Muscle layer of duodenum (tissue), 2 donors: ENCODE results near the gene BMERB1.

Experiments
- H3K27ac ChIP-seq: one replicate; pipeline ENCODE4 v1.7.0; 2013; ENCODE audit warnings: mild to moderate bottlenecking, low read length
- H3K27me3 ChIP-seq: one replicate; pipeline ENCODE4 v1.7.0; 2013; ENCODE audit warnings: low read depth, mild to moderate bottlenecking, control low read depth, low read length
- H3K36me3 ChIP-seq, 2 donors: one replicate each; pipeline ENCODE4 v1.7.0; 2013; ENCODE audit warnings: low read length in 2 of 2, control low read depth in 1 of 2, mild to moderate bottlenecking in 1 of 2; ENCODE audit not compliant: insufficient read depth in 2 of 2, control insufficient read depth in 1 of 2
- H3K4me1 ChIP-seq, 2 donors: one replicate each; pipeline ENCODE4 v1.7.0; 2013; ENCODE audit warnings: low read length in 2 of 2, mild to moderate bottlenecking in 2 of 2, control low read depth in 1 of 2, moderate library complexity in 1 of 2; ENCODE audit not compliant: insufficient read depth in 2 of 2, control insufficient read depth in 1 of 2
- H3K4me3 ChIP-seq, 2 donors: one replicate each; pipeline ENCODE4 v1.7.0; 2013; ENCODE audit warnings: low read length in 2 of 2, low read depth in 1 of 2, mild to moderate bottlenecking in 1 of 2
- H3K9me3 ChIP-seq, 2 donors: one replicate each; pipeline ENCODE4 v1.7.0; 2013; ENCODE audit warnings: low read length in 2 of 2, control low read depth in 1 of 2, mild to moderate bottlenecking in 1 of 2; ENCODE audit not compliant: control insufficient read depth in 1 of 2
- donor health status: healthy.

Gene BMERB1

GRCh38 chr16:15506441-15506840 lies 72.1 kb downstream of the BMERB1 start:
- H3K27me3 ChIP-seq = no peaks in the 10 kb centered on the region
- H3K4me3 ChIP-seq = no peak overlapping the region
- peaks cover 5 to 16% of the 10 kb centered on the region in 2 donors for H3K4me1 ChIP-seq
- peaks cover 0 to 6% of the 10 kb centered on the region in 2 donors for H3K36me3 ChIP-seq
- no peaks in the 10 kb centered on the region for H3K9me3 ChIP-seq
- H3K27ac ChIP-seq = no peak overlapping the region

GRCh38 chr16:15507301-15507958 lies 73.0 kb downstream of the BMERB1 start:
- H3K4me3 ChIP-seq = no peak overlapping the region
- H3K9me3 ChIP-seq = no peaks in the 10 kb centered on the region
- peak overlapping the region; percentile 29 for H3K27ac ChIP-seq
- peaks cover 0 to 7% of the 10 kb centered on the region in 2 donors for H3K36me3 ChIP-seq
- H3K4me1 ChIP-seq = peaks cover 5 to 16% of the 10 kb centered on the region in 2 donors
- H3K27me3 ChIP-seq = no peaks in the 10 kb centered on the region

GRCh38 chr16:15507959-15508627 lies 73.7 kb downstream of the BMERB1 start:
- H3K4me1 ChIP-seq = peaks cover 5 to 16% of the 10 kb centered on the region in 2 donors
- H3K36me3 ChIP-seq = peaks cover 0 to 7% of the 10 kb centered on the region in 2 donors
- H3K9me3 ChIP-seq = no peaks in the 10 kb centered on the region
- H3K27me3 ChIP-seq = no peaks in the 10 kb centered on the region
- peak overlapping the region; percentile 29 for H3K27ac ChIP-seq
- no peak overlapping the region for H3K4me3 ChIP-seq

- Histone ChIP-seq H3K9me3 (no peaks in the 10 kb centered on the region), H3K4me3 (no peak overlapping the region), H3K36me3 (peaks cover 0 to 7% of the 10 kb centered on the region in 2 donors), H3K4me1 (peaks cover 5 to 16% of the 10 kb centered on the region in 2 donors), H3K27me3 (no peaks in the 10 kb centered on the region), H3K27ac (no peak overlapping the region)
These were observed 74.7 kb downstream of the BMERB1 start for GRCh38 chr16:15509051-15509592.

GRCh38 chr16:15509593-15510535 lies 75.5 kb downstream of the BMERB1 start:
- Histone ChIP-seq H3K4me1 (peaks cover 5 to 16% of the 10 kb centered on the region in 2 donors), H3K4me3 (no peak overlapping the region), H3K27me3 (no peaks in the 10 kb centered on the region), H3K36me3 (peaks cover 0 to 7% of the 10 kb centered on the region in 2 donors), H3K9me3 (no peaks in the 10 kb centered on the region), H3K27ac (no peak overlapping the region)

- no peaks in the 10 kb centered on the region for H3K9me3 ChIP-seq
- H3K36me3 ChIP-seq = peaks cover 0 to 7% of the 10 kb centered on the region in 2 donors
- H3K4me1 ChIP-seq = peaks cover 5 to 16% of the 10 kb centered on the region in 2 donors
- no peaks in the 10 kb centered on the region for H3K27me3 ChIP-seq
- H3K4me3 ChIP-seq = no peak overlapping the region
- H3K27ac ChIP-seq = no peak overlapping the region
These were observed 76.6 kb downstream of the BMERB1 start for GRCh38 chr16:15510992-15511391.

GRCh38 chr16:15511759-15512487 lies 77.5 kb downstream of the BMERB1 start:
- Histone ChIP-seq H3K27ac (no peak overlapping the region), H3K4me1 (peaks cover 5 to 10% of the 10 kb centered on the region in 2 donors), H3K27me3 (no peaks in the 10 kb centered on the region), H3K9me3 (no peaks in the 10 kb centered on the region), H3K4me3 (no peak overlapping the region), H3K36me3 (peaks cover 3 to 7% of the 10 kb centered on the region in 2 donors)

- no peak overlapping the region for H3K27ac ChIP-seq
- peaks cover 0 to 7% of the 10 kb centered on the region in 2 donors for H3K4me1 ChIP-seq
- H3K27me3 ChIP-seq = no peaks in the 10 kb centered on the region
- H3K9me3 ChIP-seq = no peaks in the 10 kb centered on the region
- H3K4me3 ChIP-seq = no peak overlapping the region
- peaks cover 4 to 7% of the 10 kb centered on the region in 2 donors for H3K36me3 ChIP-seq
These were observed 78.8 kb downstream of the BMERB1 start for GRCh38 chr16:15513156-15513555.

- Histone ChIP-seq H3K9me3 (no peaks in the 10 kb centered on the region), H3K4me3 (no peak overlapping the region), H3K36me3 (peaks cover 4 to 6% of the 10 kb centered on the region in 2 donors), H3K27me3 (no peaks in the 10 kb centered on the region), H3K4me1 (peaks cover 14 to 20% of the 10 kb centered on the region in 2 donors), H3K27ac (no peak overlapping the region)
These were observed 81.6 kb downstream of the BMERB1 start for GRCh38 chr16:15515992-15516391.

- peaks cover 19 to 27% of the 10 kb centered on the region in 2 donors for H3K4me1 ChIP-seq
- H3K4me3 ChIP-seq = no peak overlapping the region
- H3K36me3 ChIP-seq = peaks cover 0 to 4% of the 10 kb centered on the region in 2 donors
- H3K27me3 ChIP-seq = no peaks in the 10 kb centered on the region
- H3K9me3 ChIP-seq = no peaks in the 10 kb centered on the region
- H3K27ac ChIP-seq = no peak overlapping the region
These were observed 82.2 kb downstream of the BMERB1 start for GRCh38 chr16:15516609-15517008.
